HG03039 (cell line): Measurements from ENCODE around the gene TSPOAP1.

ENCODE experiments used
- ATAC-seq: cut with Tn5 transposase; IDR thresholded peaks from one replicate; pipeline ENCODE4 v1.9.1; 2021; ENCODE audit warnings: mild to moderate bottlenecking, moderate library complexity; ENCODE audit not compliant: unreplicated experiment

TSPOAP1 gene

DNA sequence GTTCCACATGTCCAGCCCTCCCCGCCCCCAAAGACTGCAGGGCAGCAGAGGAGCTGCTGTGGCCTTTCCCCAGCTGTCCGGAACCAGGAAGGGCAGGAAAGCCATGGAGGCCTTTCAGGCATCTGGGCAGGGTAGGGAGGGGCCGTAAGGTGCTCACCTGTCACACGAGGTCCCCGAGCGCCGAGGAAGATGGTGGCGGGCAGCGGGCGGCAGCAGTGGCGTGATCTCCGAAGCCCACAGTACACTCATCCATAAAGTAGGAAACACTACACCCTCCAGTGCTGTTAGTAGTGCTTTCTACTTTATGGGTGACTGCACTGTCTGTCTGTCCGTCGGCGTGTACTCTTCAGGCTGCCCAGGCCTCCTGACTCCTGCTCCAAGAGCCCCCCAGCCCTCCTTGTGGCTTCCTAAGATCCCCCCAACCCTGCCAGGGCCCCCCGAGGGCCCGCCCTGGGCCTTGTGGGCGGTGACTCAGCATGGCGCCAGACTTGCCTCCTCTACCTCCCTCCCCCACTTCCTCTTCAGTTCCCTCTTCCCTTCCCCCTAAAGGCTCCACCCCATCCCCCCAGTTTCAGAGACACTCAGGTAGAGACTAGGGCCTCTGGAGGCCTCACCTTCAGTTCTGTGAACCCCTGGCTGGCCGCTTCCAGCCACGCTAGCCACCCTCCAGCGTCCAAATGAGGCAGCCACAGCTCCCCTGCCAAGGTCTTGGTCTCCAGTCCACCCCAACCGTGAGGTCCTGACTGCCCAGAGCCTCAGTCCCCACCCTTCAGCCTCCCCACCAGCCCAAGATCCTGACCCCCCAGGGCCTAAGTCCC lies 2.6 kb upstream of the TSPOAP1 start:
- no peak for ATAC-seq

DNA sequence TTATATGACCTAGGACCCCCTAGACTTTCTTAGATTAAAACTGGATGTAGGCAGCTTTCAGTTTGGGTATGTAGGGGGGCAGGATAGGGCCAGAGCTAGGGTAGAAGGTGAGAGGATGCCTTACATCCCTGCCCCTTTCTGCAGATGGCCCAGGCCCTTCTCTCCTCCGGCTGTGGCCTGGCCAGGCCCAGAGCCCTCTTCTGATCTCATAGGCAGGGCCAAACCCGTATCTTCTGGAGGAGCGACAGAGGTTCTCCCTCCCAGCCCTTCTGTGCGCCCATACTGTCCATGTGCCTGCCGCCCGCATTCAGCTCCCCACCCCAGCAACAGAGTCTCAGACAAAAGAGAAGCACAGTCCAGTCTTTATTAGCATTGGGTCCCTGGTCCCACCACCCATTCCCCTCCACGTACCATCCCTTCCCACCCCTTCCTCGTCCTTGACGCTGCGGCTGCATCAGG lies 2.0 kb upstream of the TSPOAP1 start:
- no peak for ATAC-seq

DNA sequence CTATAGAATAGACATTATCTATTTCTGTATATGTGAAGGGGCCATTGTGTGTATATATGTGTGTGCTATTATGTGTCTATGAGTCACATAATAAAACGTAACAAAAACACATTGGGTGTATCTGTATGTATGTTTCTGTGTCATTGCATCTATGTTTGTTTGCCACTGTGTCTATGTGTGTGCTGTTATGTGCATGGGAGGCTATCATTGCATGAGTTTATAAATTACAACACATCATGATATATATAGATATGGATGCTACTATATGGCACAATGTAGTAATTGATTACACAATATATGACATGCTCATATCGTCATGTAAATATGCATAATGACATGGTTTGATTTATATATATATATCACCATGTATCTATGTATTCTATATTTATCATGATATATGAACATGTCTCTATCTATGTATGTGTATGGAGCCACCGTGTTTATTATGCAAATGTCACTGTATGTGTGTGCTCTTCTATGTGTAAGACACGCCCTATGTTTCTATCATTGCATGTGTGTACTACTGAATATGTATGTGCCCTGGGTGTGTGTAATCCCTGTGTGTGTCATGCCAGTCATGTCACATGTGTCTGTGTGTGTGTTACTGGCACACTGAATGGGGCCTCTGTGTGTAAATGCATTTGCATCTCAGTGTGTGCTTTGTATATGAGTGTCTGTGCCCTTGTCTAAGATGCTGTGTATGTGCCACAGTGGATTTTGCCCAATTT lies 1.4 kb upstream of the TSPOAP1 start:
- peak; percentile 5 for ATAC-seq

DNA sequence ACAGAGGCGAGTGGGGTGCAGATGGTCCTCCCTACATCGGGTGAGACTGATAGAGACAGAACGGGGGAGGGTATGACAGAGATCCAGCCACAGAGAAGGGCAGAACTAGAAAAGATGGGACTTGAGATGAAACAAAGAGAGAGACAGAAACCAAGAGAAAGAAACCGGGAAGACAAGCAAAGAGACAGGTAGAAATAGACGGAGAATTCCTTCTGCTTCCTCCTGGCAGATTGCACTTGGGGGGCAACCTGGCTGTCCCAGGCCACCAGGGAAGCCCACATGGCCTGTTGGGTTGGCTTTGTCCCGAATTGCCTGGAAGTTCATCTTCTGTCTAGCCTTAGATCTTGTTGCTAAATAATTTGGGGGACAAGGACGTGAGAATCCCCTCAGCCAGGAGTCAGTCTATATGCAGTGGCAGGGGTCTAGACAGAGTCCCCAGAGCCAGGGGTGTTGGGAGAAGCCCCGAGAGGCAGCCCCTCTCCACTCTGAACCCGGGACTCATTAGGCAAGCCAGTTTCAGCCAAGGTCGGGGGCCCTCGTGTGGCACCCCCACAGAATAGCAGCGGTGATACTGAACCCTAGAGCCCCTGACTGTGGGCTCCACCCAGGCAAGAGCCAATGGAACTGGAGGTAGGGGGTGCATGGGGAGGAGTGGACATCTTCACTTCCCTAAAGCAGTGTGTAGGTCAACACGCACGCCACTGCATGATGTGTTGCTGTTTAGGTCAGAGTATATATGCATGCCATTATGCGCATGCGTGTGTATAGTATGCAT lies 627 bp upstream of the TSPOAP1 start:
- ATAC-seq, result peak; percentile 40

DNA sequence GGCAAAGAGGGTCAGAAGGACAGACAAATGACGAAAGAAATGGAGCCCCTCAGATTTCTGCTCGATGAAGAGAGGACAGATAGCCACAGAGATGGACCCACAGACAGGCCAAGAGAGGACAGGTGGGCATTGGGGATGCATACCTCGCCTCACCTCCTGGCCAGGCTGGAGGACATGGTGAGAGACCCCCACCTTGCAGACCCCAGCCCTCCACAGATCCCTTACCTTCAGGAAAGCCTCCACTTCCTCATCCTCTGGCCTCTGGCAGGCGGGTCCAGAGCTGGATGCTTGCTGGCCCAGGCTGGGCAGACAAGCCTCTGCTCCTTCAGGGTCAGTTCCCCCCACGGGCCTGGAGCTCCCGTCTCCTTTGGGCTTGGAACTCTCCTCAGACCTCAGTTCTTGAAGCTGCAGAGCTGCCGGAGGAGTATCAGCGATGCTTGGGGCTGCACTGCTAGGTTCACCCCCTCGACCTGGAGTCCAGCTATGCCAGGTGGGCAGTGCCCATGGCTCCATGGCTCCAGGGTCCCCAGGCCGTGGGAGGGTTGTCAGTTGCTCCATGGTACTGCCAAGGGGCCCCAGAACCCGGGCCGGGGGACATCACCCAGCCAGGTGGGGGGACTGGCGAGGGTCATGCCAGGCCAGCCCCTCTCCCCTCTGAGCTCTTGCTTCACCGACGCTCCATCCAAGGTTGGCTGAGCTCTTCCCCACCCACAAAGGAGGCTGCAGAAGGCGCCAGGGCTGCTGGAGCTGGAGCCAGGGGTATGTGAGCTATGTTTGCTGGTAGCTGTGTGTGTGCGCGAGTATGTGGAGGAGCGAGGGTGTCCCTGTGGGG lies 1.0 kb downstream of the TSPOAP1 start:
- no peak for ATAC-seq

DNA sequence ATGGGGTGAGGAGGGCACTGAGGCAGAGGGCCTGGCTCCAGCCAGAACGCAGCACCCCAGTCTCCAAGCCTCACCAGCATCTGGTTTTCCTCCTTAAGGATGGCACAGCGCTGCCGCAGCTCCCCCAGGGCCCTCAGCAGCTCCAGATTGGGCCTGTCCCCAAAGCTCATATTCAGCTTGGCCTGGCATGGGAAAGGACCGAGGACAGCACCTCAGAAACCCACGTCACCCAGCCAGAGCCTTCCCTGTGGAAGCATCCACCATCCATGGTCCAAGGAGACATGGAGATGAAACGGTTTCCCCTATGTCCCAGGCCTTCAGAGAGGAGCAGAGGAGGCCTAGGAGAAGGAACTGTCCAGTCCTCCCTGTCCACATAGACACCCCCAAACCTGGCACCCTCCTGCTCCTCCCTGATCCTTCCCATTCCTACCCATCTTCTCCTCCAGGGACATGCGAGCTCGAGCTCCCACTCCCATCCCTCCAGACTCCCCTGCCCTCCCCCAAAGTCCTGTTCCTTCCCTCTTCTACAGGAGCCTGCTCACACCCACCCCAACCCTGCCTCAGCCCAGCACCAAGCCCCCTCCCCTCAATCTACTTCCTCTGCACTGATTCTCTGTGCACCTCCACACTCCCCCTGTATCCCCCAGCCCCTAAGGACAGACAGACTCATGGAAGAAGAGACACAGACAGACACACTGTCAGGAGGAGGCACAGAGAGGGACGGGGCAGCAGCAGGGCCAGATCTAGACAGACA lies 1.8 kb downstream of the TSPOAP1 start:
- no peak for ATAC-seq

DNA sequence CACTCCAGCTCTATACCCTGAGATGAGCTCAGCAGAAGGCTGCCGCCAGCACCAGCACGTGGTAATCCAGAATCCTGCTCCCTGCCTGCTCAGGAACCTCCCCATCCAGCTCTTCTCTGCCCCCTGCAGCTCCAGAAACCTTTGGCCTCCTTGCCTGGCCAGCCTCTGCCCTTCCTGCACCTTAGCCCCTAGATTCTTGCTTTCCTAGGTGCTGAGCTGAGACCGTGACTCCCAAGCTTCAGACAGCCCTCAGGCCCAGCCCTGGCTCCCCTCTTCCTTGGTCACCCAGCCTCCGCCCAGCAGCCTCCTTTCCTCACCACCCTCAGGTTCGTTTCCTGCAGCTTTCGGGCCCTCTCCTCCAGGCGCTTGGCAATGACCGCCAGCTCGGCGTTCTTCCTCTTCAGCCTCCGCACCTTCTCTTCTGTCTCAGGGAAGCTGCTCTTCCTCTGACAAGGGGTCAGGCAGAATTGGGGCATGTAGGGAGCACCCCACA lies 2.6 kb downstream of the TSPOAP1 start:
- no peak for ATAC-seq

DNA sequence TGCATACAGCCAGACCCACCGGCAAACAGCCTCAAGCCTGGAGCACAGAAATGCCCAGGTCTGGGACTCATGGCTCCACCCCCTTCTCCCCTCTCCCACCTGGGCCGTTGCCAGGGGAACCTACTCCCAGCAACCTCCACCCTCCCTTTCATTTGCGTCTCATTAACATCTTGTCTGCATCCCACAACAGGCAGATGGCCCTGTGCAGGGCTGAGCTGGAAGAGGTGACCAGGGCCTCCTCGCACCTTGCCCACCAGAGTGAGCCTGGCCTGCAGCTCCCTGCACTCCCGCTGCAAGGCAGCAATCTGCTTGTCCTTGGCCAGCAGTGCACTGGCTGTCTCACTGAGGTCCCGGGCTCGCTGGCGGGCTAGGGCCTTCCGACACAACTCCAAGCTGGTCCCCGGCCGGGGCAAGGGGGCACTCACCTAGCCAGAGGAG lies 3.3 kb downstream of the TSPOAP1 start:
- ATAC-seq, result no peak

DNA sequence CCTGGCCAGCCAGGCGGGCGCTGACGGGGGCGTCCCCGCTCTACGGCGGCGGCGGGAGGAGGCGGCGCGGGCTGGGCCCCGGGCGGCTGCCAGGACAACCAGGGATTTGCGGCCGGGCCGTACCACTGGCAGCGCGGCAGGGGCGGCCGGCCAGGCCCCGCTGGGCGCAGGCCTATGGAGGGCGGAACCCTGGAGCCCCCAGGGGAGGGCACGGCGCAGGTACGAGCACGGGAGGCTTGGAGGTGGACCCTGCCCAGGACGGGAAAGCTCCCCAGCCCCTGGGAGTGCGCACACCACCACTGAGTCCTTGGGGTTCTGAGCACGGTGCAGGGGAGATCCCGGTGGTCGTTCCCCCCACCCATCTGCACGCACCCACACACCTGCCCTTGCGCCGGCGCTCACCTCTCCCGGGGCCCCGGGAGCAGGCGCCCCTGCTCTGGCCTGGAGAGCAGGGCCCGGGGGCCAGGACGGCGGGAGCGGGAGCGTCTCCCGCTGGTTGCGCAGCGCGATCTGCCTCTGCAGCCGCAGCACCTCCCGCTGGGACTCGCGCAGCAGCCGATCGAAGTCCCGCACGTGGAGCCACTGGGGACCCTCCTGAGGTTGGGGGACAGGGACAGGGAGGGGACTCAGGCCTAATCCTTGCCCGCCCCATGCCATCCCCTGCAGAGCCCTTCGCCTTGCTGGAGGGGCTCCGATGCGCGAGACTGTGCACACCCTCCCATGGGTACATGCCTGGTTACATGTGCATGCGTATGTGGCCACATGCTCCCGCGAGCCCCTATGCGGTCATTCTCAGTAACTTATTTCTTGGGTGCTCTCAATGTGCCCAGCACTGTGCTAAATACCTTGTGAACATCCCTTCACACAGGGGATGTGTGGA lies 3.9 kb downstream of the TSPOAP1 start:
- no peak for ATAC-seq

DNA sequence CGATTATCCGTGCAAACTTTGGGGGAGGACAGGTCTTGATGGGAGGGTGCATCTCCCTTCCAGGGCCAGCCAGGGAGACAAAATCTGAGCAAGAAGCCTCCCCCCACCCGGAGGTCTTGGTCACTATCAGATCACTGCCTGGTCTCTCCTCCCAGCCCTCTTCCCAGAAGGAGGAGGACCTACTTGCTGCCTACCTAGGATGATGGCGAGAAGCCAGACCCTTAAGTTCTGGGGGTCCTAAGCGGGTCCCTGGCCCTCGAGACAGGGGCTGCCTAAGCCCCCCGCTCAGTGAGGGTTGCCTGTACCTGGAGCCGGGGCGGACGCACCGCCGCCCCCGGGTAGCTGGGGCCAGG lies 4.6 kb downstream of the TSPOAP1 start:
- ATAC-seq, result no peak

DNA sequence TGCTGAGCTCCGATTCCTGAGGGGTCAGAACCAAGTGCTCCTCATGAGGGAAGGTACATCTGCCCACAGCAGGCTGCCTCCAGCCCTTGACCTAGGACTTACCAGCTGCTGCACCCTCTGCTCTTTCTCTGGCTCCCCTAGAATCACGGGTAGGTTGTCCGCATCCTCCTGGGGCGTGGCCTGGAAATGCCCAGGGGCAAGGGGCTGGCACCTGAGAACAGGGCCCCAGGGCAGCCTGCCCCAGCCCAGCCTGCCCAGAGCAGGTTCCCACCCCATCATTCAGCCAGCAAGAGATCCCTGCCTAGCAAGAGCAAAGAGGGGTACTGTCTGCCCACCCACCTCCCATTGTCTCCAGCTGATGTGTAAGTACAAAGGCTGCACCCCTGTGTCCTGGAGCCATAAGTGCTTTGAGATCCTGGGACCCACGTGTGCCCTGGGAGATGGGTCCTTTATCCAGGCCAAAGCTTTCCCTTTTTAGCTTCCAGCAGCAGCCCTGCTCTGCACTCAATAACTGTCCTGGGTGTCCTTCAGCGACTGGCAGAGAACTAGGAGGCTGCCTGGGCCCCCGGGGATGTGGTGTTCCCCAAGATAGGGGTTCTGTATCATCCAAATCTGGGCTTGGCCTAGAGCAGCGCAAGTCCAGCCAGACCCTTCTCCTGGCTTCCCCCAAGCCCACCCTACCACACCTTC lies 5.1 kb downstream of the TSPOAP1 start:
- ATAC-seq, result no peak

DNA sequence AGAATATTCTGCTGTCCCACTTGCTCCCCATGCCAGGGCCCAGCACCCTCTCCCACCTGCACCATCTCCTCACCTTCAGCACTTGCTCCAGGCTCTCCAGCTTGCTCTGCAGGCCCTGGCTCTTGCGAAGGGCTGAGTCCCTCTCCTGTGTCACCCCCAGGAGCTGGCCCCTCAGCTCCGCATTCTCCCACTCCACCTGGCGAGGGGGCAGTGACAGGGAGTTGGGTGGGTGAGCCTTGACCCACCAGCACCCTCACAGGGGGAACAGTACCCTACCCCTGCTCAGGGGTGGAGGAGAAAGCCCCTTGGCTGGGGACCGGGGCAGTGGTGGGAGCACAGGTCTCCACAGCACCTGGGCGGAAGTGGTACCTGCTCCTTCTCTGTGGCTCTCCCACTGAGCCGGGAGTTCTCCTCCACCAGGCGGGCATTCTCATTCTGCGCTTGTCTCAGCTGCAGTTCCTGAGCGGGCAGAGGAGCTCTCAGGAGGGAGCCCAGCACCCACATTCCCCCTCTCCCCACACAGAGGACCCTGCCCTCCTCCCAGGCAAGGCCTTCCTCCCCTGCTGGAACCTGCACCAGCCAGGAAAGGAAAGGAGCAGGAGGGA lies 5.9 kb downstream of the TSPOAP1 start:
- no peak for ATAC-seq

DNA sequence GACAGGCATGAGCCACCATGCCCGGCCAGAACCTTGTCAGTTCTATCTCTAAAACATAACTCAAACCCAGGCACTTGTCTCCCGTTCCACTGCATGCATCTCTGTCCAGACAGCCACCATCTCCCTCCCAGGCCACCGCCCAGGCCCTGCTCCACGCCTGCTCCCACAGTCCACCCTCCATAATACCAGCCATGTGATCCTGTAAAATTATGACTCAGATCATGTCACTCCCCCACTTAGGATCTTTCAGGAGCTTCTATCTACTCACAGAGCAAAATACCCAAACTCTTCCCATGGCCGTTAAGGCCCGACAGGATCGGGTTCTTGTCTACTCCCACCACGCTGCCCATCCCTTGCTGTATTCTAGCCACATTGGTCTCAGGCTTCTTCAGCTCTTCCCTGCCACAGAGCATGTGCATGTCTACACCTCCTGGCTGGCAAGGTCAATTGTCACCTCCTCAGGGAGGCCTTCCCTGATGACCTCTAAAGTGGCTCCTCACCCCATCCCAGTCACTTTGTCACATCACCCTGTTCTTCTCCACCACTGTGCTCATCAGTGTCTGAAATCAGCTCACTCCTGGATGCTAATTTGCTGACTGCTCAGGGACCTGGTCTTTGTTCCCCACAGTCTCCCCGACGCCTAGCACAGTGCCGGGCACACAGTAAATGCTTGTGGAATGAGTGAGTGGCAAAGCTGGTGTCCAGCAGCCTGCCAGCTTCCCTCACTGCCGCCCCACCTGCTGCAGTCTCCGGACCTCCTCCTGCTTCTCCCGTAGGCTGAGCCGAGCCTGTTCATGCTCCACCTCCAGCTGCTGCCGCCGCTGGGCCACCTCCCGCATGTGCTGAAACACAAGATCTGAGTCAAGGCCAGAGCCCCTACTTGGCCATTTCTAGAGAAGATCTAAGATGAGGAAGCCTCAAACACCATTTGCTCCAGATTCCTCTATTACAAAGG lies 6.7 kb downstream of the TSPOAP1 start:
- no peak for ATAC-seq

DNA sequence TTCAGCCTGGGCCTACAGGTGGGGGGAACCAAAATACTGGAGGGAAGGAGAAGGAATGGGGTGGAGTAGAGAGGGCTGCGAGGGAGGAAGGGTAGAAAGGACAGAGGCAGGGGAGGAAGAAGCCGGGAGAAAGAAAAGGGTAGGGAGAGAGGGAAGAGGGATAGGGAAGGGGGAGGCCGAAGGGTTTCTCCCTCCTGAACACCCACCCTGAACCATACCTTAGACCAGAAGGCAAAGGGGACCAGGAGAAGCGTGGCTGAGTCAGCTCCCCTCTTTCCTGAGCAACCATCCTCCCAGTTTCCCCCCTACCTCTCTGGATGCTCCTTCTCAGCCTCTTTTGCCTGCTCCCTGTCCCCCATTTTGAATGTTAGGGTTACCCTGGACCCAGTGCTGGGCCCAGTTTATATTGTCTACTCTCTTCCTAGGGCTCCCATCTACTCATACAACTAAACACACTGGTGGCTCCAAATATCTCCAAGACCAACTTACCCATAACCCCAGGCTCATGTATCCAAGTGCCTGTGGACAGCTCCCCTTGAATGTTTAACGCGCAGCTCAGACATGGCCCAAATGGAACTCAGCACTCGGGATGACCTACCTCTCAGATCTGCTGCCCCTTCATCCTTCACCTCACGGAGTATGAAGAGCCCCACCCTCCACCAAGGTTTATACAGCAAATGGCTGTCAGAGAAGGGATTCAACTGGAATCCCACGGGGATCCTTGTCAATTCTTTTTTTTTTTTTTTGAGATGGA lies 7.8 kb downstream of the TSPOAP1 start:
- ATAC-seq, result no peak

DNA sequence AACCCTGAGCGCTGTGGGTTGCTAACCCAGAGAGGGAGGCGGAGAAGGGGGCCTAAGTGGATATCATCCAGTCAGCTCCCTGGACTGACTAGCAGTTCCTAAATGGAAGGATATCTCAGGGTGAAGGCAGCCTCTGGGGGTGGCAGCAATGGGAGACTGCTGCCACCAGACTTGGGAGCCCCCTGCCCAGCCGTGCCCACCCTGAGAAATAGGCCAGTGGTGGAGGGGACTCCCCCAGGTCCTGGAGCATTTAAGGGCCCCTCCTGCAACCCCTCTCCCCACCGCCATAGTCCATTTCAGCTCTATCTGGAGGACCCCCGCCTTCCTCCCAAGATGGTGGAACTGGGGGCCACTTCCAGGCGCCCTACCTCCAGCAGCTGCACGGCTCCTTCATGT lies 8.4 kb downstream of the TSPOAP1 start:
- no peak for ATAC-seq
